HEK293 (cell line): ENCODE results near the gene TRIM23.
A peak's percentile ranks its signal among the peaks of the same experiment; 100 is the strongest.

ENCODE experiments used
- BCL11A ChIP-seq: fragments of 450-650 bp; formaldehyde crosslinking; IDR thresholded peaks from 2 replicates; pipeline ENCODE4 v1.5.1; 2016; ENCODE audit warnings: low read depth, missing biosample characterization, missing genetic modification characterization
- EGR2 ChIP-seq: fragments of 450-650 bp; formaldehyde crosslinking; IDR thresholded peaks from 2 replicates; pipeline ENCODE4 v1.5.1; 2016; ENCODE audit warnings: low read depth, missing biosample characterization, missing genetic modification characterization
- KLF10 ChIP-seq: fragments of 450-650 bp; IDR thresholded peaks from 2 replicates; pipeline ENCODE4 v1.5.1; 2018; ENCODE audit warnings: missing biosample characterization, mild to moderate bottlenecking, missing genetic modification characterization
- KLF7 ChIP-seq: fragments of 450-650 bp; formaldehyde crosslinking; IDR thresholded peaks from 2 replicates; pipeline ENCODE4 v1.5.1; 2016; ENCODE audit warnings: missing biosample characterization, missing genetic modification characterization, borderline replicate concordance
- KLF8 ChIP-seq: fragments of 450-650 bp; formaldehyde crosslinking; IDR thresholded peaks from 2 replicates; pipeline ENCODE4 v1.5.1; 2016; ENCODE audit warnings: missing biosample characterization, missing genetic modification characterization
- MEIS1 ChIP-seq: sonication (generic); formaldehyde crosslinking; IDR thresholded peaks from 2 replicates; pipeline ENCODE4 v1.8.1; 2022; ENCODE audit warnings: missing genetic modification reagents, mild to moderate bottlenecking, borderline replicate concordance
- OSR2 ChIP-seq: fragments of 450-650 bp; formaldehyde crosslinking; IDR thresholded peaks from 2 replicates; pipeline ENCODE4 v1.5.1; 2016; ENCODE audit warnings: missing biosample characterization, missing genetic modification characterization
- PBX3 ChIP-seq: sonication (generic); formaldehyde crosslinking; IDR thresholded peaks from 2 replicates; pipeline ENCODE4 v1.8.1; 2022; ENCODE audit warnings: mild to moderate bottlenecking, moderate library complexity, missing genetic modification reagents
- SCRT2 ChIP-seq: fragments of 450-650 bp; formaldehyde crosslinking; IDR thresholded peaks from 2 replicates; pipeline ENCODE4 v1.5.1; 2016; ENCODE audit warnings: missing biosample characterization, missing genetic modification characterization
- SP3 ChIP-seq: fragments of 450-650 bp; formaldehyde crosslinking; IDR thresholded peaks from 2 replicates; pipeline ENCODE4 v1.5.1; 2016; ENCODE audit warnings: missing biosample characterization, missing genetic modification characterization
- SP7 ChIP-seq: fragments of 450-650 bp; formaldehyde crosslinking; IDR thresholded peaks from 2 replicates; pipeline ENCODE4 v1.5.1; 2016; ENCODE audit warnings: missing biosample characterization, missing genetic modification characterization
- YY2 ChIP-seq: fragments of 450-650 bp; formaldehyde crosslinking; IDR thresholded peaks from 2 replicates; pipeline ENCODE4 v1.5.1; 2016; ENCODE audit warnings: missing biosample characterization, missing genetic modification characterization
- ZBTB11 ChIP-seq: fragments of 450-650 bp; formaldehyde crosslinking; conservative IDR thresholded peaks from 2 replicates; pipeline ENCODE4 v1.5.1; 2016; ENCODE audit warnings: low read depth, missing biosample characterization, missing genetic modification characterization
- ZBTB17 ChIP-seq: fragments of 450-650 bp; formaldehyde crosslinking; IDR thresholded peaks from 2 replicates; pipeline ENCODE4 v1.5.1; 2016; ENCODE audit warnings: missing biosample characterization, missing genetic modification characterization
- ZBTB20 ChIP-seq: fragments of 450-650 bp; formaldehyde crosslinking; IDR thresholded peaks from 2 replicates; pipeline ENCODE4 v1.5.1; 2016; ENCODE audit warnings: missing biosample characterization, missing genetic modification characterization
- ZBTB8A ChIP-seq: fragments of 450-650 bp; formaldehyde crosslinking; IDR thresholded peaks from 2 replicates; pipeline ENCODE4 v1.5.1; 2016; ENCODE audit warnings: missing biosample characterization, missing genetic modification characterization
- ZFP3 ChIP-seq: fragments of 450-650 bp; formaldehyde crosslinking; IDR thresholded peaks from 2 replicates; pipeline ENCODE4 v1.5.1; 2016; ENCODE audit warnings: low read depth, missing biosample characterization, missing genetic modification characterization
- ZFP37 ChIP-seq: fragments of 450-650 bp; formaldehyde crosslinking; IDR thresholded peaks from 2 replicates; pipeline ENCODE4 v1.5.1; 2016; ENCODE audit warnings: missing biosample characterization, missing genetic modification characterization
- ZFP69B ChIP-seq: fragments of 450-650 bp; formaldehyde crosslinking; IDR thresholded peaks from 2 replicates; pipeline ENCODE4 v1.5.1; 2016; ENCODE audit warnings: missing biosample characterization, missing genetic modification characterization
- ZNF112 ChIP-seq: fragments of 450-650 bp; formaldehyde crosslinking; IDR thresholded peaks from 2 replicates; pipeline ENCODE4 v1.5.0; 2017; ENCODE audit warnings: missing biosample characterization, missing genetic modification characterization
- ZNF132 ChIP-seq: fragments of 450-650 bp; formaldehyde crosslinking; IDR thresholded peaks from 2 replicates; pipeline ENCODE4 v1.5.1; 2017; ENCODE audit warnings: missing biosample characterization, missing genetic modification characterization, borderline replicate concordance
- ZNF157 ChIP-seq: fragments of 450-650 bp; formaldehyde crosslinking; IDR thresholded peaks from 2 replicates; pipeline ENCODE4 v1.5.1; 2016; ENCODE audit warnings: missing biosample characterization, missing genetic modification characterization
- ZNF223 ChIP-seq: fragments of 450-650 bp; formaldehyde crosslinking; IDR thresholded peaks from 2 replicates; pipeline ENCODE4 v1.5.1; 2016; ENCODE audit warnings: missing biosample characterization, missing genetic modification characterization
- ZNF23 ChIP-seq: fragments of 450-650 bp; formaldehyde crosslinking; IDR thresholded peaks from 2 replicates; pipeline ENCODE4 v1.5.1; 2016; ENCODE audit warnings: missing biosample characterization, missing genetic modification characterization, borderline replicate concordance
- ZNF24 ChIP-seq: fragments of 450-650 bp; formaldehyde crosslinking; IDR thresholded peaks from 2 replicates; pipeline ENCODE4 v1.5.1; 2016; ENCODE audit warnings: missing biosample characterization, missing genetic modification characterization
- ZNF366 ChIP-seq: fragments of 450-650 bp; formaldehyde crosslinking; conservative IDR thresholded peaks from 2 replicates; pipeline ENCODE4 v1.5.1; 2016; ENCODE audit warnings: missing biosample characterization, missing genetic modification characterization
- ZNF404 ChIP-seq: fragments of 450-650 bp; formaldehyde crosslinking; IDR thresholded peaks from 2 replicates; pipeline ENCODE4 v1.5.1; 2017; ENCODE audit warnings: missing biosample characterization, missing genetic modification characterization
- ZNF426 ChIP-seq: fragments of 450-650 bp; formaldehyde crosslinking; IDR thresholded peaks from 2 replicates; pipeline ENCODE4 v1.5.1; 2017; ENCODE audit warnings: missing biosample characterization, missing genetic modification characterization, mild to moderate bottlenecking, inconsistent platforms, moderate library complexity
- ZNF510 ChIP-seq: fragments of 450-650 bp; formaldehyde crosslinking; IDR thresholded peaks from 2 replicates; pipeline ENCODE4 v1.5.1; 2018; ENCODE audit warnings: mild to moderate bottlenecking, missing genetic modification characterization, missing biosample characterization; ENCODE audit not compliant: insufficient replicate concordance
- ZNF600 ChIP-seq: fragments of 450-650 bp; formaldehyde crosslinking; IDR thresholded peaks from 2 replicates; pipeline ENCODE4 v1.5.1; 2016; ENCODE audit warnings: missing biosample characterization, missing genetic modification characterization
- ZNF610 ChIP-seq: fragments of 450-650 bp; formaldehyde crosslinking; IDR thresholded peaks from 2 replicates; pipeline ENCODE4 v1.5.1; 2016; ENCODE audit warnings: missing biosample characterization, missing genetic modification characterization, borderline replicate concordance
- ZNF621 ChIP-seq: fragments of 450-650 bp; formaldehyde crosslinking; IDR thresholded peaks from 2 replicates; pipeline ENCODE4 v1.5.1; 2017; ENCODE audit warnings: missing biosample characterization, missing genetic modification characterization
- ZNF626 ChIP-seq: fragments of 450-650 bp; sonication (Bioruptor Pico); formaldehyde crosslinking; IDR thresholded peaks from 2 replicates; pipeline ENCODE4 v1.5.1; 2018; ENCODE audit warnings: missing biosample characterization, missing genetic modification characterization, inconsistent platforms
- ZNF670 ChIP-seq: fragments of 450-650 bp; formaldehyde crosslinking; IDR thresholded peaks from 2 replicates; pipeline ENCODE4 v1.5.1; 2016; ENCODE audit warnings: missing biosample characterization, missing genetic modification characterization, low read depth
- ZSCAN18 ChIP-seq: fragments of 450-650 bp; formaldehyde crosslinking; IDR thresholded peaks from 2 replicates; pipeline ENCODE4 v1.5.1; 2016; ENCODE audit warnings: missing biosample characterization, missing genetic modification characterization

TRIM23 gene

GRCh38 chr5:65562731-65563701 is 61.1 kb downstream of the TRIM23 start, which contains the start of the genes CENPK and PPWD1 (continued):
- TF ChIP-seq ZNF132 (no peak), ZSCAN18 (tag by site-specific recombination) (no peak; the same call in 1 of the 2 replicates), KLF7 (no peak), OSR2 (tag by site-specific recombination) (0 out of 2 replicates have a peak, but pooled peaks have one; percentile 51), SP7 (peak; percentile 59; the same call in 1 of the 2 replicates), SCRT2 (0 out of 2 replicates have a peak, but pooled peaks have one; percentile 54), BCL11A (tag by site-specific recombination) (no peak), YY2 (peak; percentile 83), ZBTB8A (no peak), ZFP69B (tag by site-specific recombination) (0 out of 2 replicates have a peak, but pooled peaks have one; percentile 20), ZNF600 (tag by site-specific recombination) (peak; percentile 73), ZBTB20 (tag by site-specific recombination) (peak; percentile 74; the same call in 1 of the 2 replicates), EGR2 (tag by site-specific recombination) (no peak), ZNF157 (tag by site-specific recombination) (no peak), ZNF223 (no peak), ZNF426 (no peak), ZNF112 (tag by site-specific recombination) (no peak), PBX3 (CRISPR knock-in tag) (0 out of 2 replicates have a peak, but pooled peaks have one; percentile 54), ZNF621 (no peak), ZNF510 (tag by site-specific recombination) (no peak), ZNF366 (tag by site-specific recombination) (peak; percentile 67), ZFP37 (tag by site-specific recombination) (peak; percentile 24), ZNF404 (tag by site-specific recombination) (no peak), ZNF626 (tag by site-specific recombination) (no peak), ZNF610 (no peak), ZFP3 (tag by site-specific recombination) (no peak), ZNF24 (tag by site-specific recombination) (peak; percentile 68; the same call in 1 of the 2 replicates), KLF10 (tag by site-specific recombination) (no peak), ZBTB17 (tag by site-specific recombination) (peak; percentile 85), MEIS1 (CRISPR knock-in tag) (no peak), SP3 (peak; percentile 62; the same call in 1 of the 2 replicates), ZBTB11 (tag by site-specific recombination) (peak; percentile 83), ZNF670 (no peak), KLF8 (peak; percentile 12; the same call in 1 of the 2 replicates), ZNF23 (tag by site-specific recombination) (no peak)
